K562 (cell line): Measurements from ENCODE around the gene ZNF805. TPM values are rescaled to one million over a fixed set of nuclear protein-coding genes. Genes with fewer than 3 reads are reported as not detected.
A peak's percentile ranks its signal among the peaks of the same experiment; 100 is the strongest.

Experiments
- ASH1L ChIP-seq: fragments of 450-650 bp; IDR thresholded peaks from 2 replicates; pipeline ENCODE4 v1.6.1; 2018; ENCODE audit warnings: borderline replicate concordance, mild to moderate bottlenecking, low read depth; ENCODE audit not compliant: partially characterized antibody
- BRF1 ChIP-seq: IDR thresholded peaks from 3 replicates; pipeline ENCODE4 v1.6.1; 2011; ENCODE audit warnings: borderline replicate concordance, mild to moderate bottlenecking; ENCODE audit not compliant: insufficient read length; ENCODE audit errors: extremely low read depth
- CAMTA2 ChIP-seq: fragments of 250-450 bp; sonication (Bioruptor Pico); conservative IDR thresholded peaks from 2 replicates; pipeline ENCODE4 v1.5.1; 2022
- GABPB2 ChIP-seq: fragments of 250-450 bp; sonication (Bioruptor Pico); conservative IDR thresholded peaks from 2 replicates; pipeline ENCODE4 v1.5.1; 2021; ENCODE audit warnings: mild to moderate bottlenecking
- GTF3C2 ChIP-seq: IDR thresholded peaks from 3 replicates; pipeline ENCODE4 v1.6.1; 2011; ENCODE audit warnings: borderline replicate concordance, mild to moderate bottlenecking, moderate library complexity; ENCODE audit not compliant: insufficient read length; ENCODE audit errors: extremely low read depth
- HDAC1 ChIP-seq, 2 experiments: fragments of 450-650 bp; IDR thresholded peaks; 2 replicates each; pipeline ENCODE4 v1.6.1; 2016 to 2017; ENCODE audit warnings: inconsistent platforms in 1 of 2, mild to moderate bottlenecking in 1 of 2, moderate library complexity in 1 of 2
- HDAC2 ChIP-seq: fragments of 450-650 bp; IDR thresholded peaks from 2 replicates; pipeline ENCODE4 v1.6.1; 2016; ENCODE audit warnings: mild to moderate bottlenecking
- HOXB6 ChIP-seq: fragments of 250-450 bp; sonication (Bioruptor Pico); IDR thresholded peaks from 2 replicates; pipeline ENCODE4 v1.5.1; 2022; ENCODE audit warnings: mild to moderate bottlenecking, borderline replicate concordance
- KLF13 ChIP-seq: fragments of 450-650 bp; IDR thresholded peaks from 2 replicates; pipeline ENCODE4 v1.6.1; 2016; ENCODE audit warnings: missing genetic modification characterization, low read depth, mild to moderate bottlenecking, missing compliant biosample characterization, moderate library complexity, borderline replicate concordance
- MYBL2 ChIP-seq, 2 experiments: fragments of 450-650 bp in 1 of 2; sonication (generic) in 1 of 2; formaldehyde crosslinking in 1 of 2; IDR thresholded peaks; 2 replicates each; pipeline versions ENCODE4 v1.6.1 to v1.8.1; 2017 to 2022; ENCODE audit warnings: borderline replicate concordance in 1 of 2, inconsistent platforms in 1 of 2, low read depth in 1 of 2, mild to moderate bottlenecking in 1 of 2, missing genetic modification reagents in 1 of 2, moderate library complexity in 1 of 2
- NBN ChIP-seq: fragments of 450-650 bp; IDR thresholded peaks from 2 replicates; pipeline ENCODE4 v1.6.1; 2016; ENCODE audit warnings: low read depth, mild to moderate bottlenecking
- NFYB ChIP-seq: IDR thresholded peaks from 2 replicates; pipeline ENCODE4 v1.6.1; 2011; ENCODE audit warnings: mild to moderate bottlenecking, moderate library complexity; ENCODE audit not compliant: insufficient read length; ENCODE audit errors: extremely low read depth
- NKRF ChIP-seq: fragments of 450-650 bp; IDR thresholded peaks from 2 replicates; pipeline ENCODE4 v1.6.1; 2016; ENCODE audit warnings: borderline replicate concordance
- RNF2 ChIP-seq: sonication (generic); IDR thresholded peaks from 2 replicates; pipeline ENCODE4 v1.6.1; 2016
- SIX5 ChIP-seq, 2 experiments: IDR thresholded peaks; 2 replicates each; pipeline ENCODE4 v1.6.1; 2011; ENCODE audit warnings: low read length in 2 of 2, borderline replicate concordance in 1 of 2, low read depth in 1 of 2, mild to moderate bottlenecking in 1 of 2, moderate library complexity in 1 of 2; ENCODE audit not compliant: insufficient read depth in 1 of 2
- SMAD2 ChIP-seq: fragments of 150-350 bp; IDR thresholded peaks from 2 replicates; pipeline ENCODE4 v1.6.1; 2014; ENCODE audit warnings: low read depth, mild to moderate bottlenecking, low read length
- SMARCA5 ChIP-seq: fragments of 450-650 bp; IDR thresholded peaks from 2 replicates; pipeline ENCODE4 v1.6.1; 2016
- SRSF9 ChIP-seq: fragments of 200-400 bp; formaldehyde crosslinking; IDR thresholded peaks from 2 replicates; pipeline ENCODE4 v1.6.1; 2017; ENCODE audit warnings: low read depth, low read length, borderline replicate concordance
- TAL1 ChIP-seq: fragments of 450-650 bp; IDR thresholded peaks from 2 replicates; pipeline ENCODE4 v1.6.1; 2016; ENCODE audit warnings: mild to moderate bottlenecking
- THRAP3 ChIP-seq: fragments of 450-650 bp; IDR thresholded peaks from 2 replicates; pipeline ENCODE4 v1.6.1; 2016; ENCODE audit warnings: mild to moderate bottlenecking, inconsistent platforms, borderline replicate concordance
- YBX1 ChIP-seq: fragments of 450-650 bp; IDR thresholded peaks from 2 replicates; pipeline ENCODE4 v1.7.1; 2016; ENCODE audit warnings: mild to moderate bottlenecking
- ZBED1 ChIP-seq: IDR thresholded peaks from 2 replicates; pipeline ENCODE4 v1.6.1; 2014
- ZFP36 ChIP-seq: fragments of 150-350 bp; IDR thresholded peaks from 2 replicates; pipeline ENCODE4 v1.6.1; 2018; ENCODE audit warnings: low read length, low read depth; ENCODE audit not compliant: partially characterized antibody
- polyA plus RNA-seq, 8 experiments: library from polyadenylated mRNA; depleted of rRNA in 4 of 8; stranded (reverse) in 5 of 8; unstranded in 3 of 8; fragments of >200 nt; fragmentation: Nextera tagmentation in 2 of 8; fragmentation: Illumina TruSeq in 1 of 8; extraction: Ambion mirVana in 2 of 8; extraction: Trizol in 1 of 8; gene quantifications; 2 replicates each; pipeline versions ENCODE4 v1.2.1 to v1.2.3, GENCODE V29; 2011 to 2014; ENCODE audit warnings: inconsistent platforms in 1 of 8, missing spikeins in 1 of 8
- total RNA-seq, 7 experiments: library from RNA; depleted of rRNA in 6 of 7; stranded (reverse); fragments of >200 nt in 6 of 7; fragmentation: Illumina TruSeq in 2 of 7; extraction: Trizol in 2 of 7; gene quantifications; 2 replicates each; pipeline versions ENCODE4 v1.2.1 to v1.2.3, GENCODE V29; 2011 to 2021; ENCODE audit warnings: low replicate concordance in 1 of 7

ZNF805 gene
- total and polyA plus RNA-seq, 9 of the 15 experiments (the other 6 are each of a cell fraction or from before 2014, with no cell fraction given), result 0.32 to 6.7 (median 3.9) TPM

GRCh38 chr19:57240311-57241090 is at the start of gene ZNF805 (continued):
- TF ChIP-seq GTF3C2 (no peak), NKRF (peak; percentile 70; the same call in 1 of the 2 replicates), YBX1 (no peak), ZBED1 (no peak), SMAD2 (no peak), NBN (0 out of 2 replicates have a peak, but pooled peaks have one; percentile 41), SMARCA5 (no peak), RNF2 (peak; percentile 67; the same call in 1 of the 2 replicates), NFYB (peak; percentile 25), ASH1L (no peak), SRSF9 (no peak), KLF13 (tag) (peak; percentile 91), HDAC1 (IDR thresholded peaks at IDR 0.05) (peak in 1 of 2 experiments; percentile 85; a peak in 2 of 4 replicates), MYBL2 (IDR thresholded peaks at IDR 0.05; ENCODE audit: low read depth) (no peak), MYBL2 (CRISPR knock-in tag; IDR thresholded peaks at IDR 0.05; ENCODE audit: borderline replicate concordance) (no peak), THRAP3 (no peak), HOXB6 (CRISPR knock-in tag) (no peak), TAL1 (no peak), GABPB2 (no peak), BRF1 (no peak), HDAC2 (no peak), SIX5 (IDR thresholded peaks at IDR 0.05; ENCODE audit: borderline replicate concordance in 1 of 2, insufficient read depth in 1 of 2, low read depth in 1 of 2, low read length in 2 of 2) (peak; percentile 3 to 50; a peak in 2 of 4 replicates), ZFP36 (no peak), CAMTA2 (CRISPR knock-in tag) (no peak)
